ENCODE data around the gene MPZ. TPM values are rescaled to one million over a fixed set of nuclear protein-coding genes. Genes with fewer than 3 reads are reported as not detected.
A peak's percentile ranks its signal among the peaks of the same experiment; 100 is the strongest.

MPZ gene
- total RNA-seq, result 2.3 TPM
- polyA plus RNA-seq, result not detected

DNA sequence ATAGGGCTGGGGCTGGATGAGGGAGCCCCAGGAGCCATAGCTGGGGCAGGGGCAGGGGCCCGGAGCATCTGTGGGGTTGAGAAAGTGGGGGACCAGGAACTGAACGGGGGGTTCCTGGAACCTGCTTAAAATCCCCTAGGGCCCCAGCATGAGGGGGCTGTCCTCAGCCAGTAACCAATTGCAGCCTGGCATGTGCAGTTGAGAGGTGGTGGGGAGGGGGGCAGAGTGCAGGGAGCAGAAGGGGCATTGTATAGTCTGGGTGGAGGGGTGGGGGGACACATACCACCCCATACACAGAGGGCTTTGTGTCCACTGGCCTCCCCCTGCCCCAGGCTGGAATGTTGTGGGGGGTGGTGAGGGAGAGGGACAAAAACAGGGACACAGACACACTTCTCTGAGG is at the start of gene MPZ:
TSS of gene MPZ (minus strand) at position 101 of the 400 bp plus-strand sequence. CDS start at position 38, 63 bp downstream.
- H3K9me3 Mint-ChIP-seq, result peaks cover 0 to 1% (median 0%) of the 10 kb centered on the region in 7 donors
- no peak within 1 kb of the TSS for H3K4me3 ChIP-seq (ENCODE audit: low read depth, low read length)
- H3K36me3 ChIP-seq (ENCODE audit: control insufficient read depth, insufficient read depth, low read length), result no peaks in the 10 kb centered on the region
- no peak within 1 kb of the TSS for H3K27ac ChIP-seq (ENCODE audit: insufficient read depth, low read length, poor library complexity, severe bottlenecking)
- H3K27me3 ChIP-seq (ENCODE audit: control insufficient read depth, insufficient read depth, low read length), result no peaks in the 10 kb centered on the region
- H3K4me3 Mint-ChIP-seq, result peak within 1 kb of the TSS in 2 of 4 donors; percentile 39 to 99
- H3K9me3 ChIP-seq (ENCODE audit: control insufficient read depth in 2 of 2, low read length in 2 of 2), result no peaks in the 10 kb centered on the region
- no peaks in the 10 kb centered on the region for H3K36me3 Mint-ChIP-seq
- DNase-seq, result no peak
- ATAC-seq (ENCODE audit: low read depth in 2 of 2), result no peak
- no peak within 1 kb of the TSS for H3K27ac Mint-ChIP-seq
- H3K27me3 Mint-ChIP-seq, result peaks cover 20% of the 10 kb centered on the region
- H3K4me1 Mint-ChIP-seq, result peaks cover 10 to 36% (median 22%) of the 10 kb centered on the region in 4 donors
- peaks cover 27% of the 10 kb centered on the region for H3K4me1 ChIP-seq (ENCODE audit: control insufficient read depth, insufficient read depth, low read length, poor library complexity, severe bottlenecking)

DNA sequence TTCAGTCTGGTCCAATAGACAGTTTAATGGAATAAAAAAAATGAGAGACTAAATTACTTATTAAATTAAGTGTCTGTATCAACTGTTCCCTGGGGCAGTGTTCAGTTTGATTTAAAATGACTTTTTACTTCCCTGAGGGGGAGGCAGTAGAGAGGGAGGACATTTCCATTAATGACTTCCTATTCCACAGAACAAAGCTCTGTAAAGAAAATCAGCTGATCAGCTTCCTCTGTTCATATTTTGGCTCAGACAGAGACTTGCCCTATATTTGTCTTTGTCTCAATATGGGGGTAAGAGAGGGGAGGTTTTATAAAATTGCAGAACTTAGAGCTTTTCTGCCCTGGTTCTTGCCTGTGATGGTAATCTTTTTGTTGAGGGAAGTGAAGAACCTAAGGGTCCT is 49.5 kb upstream of the MPZ start:
- no peaks in the 10 kb centered on the region for H3K9me3 ChIP-seq (ENCODE audit: control insufficient read depth in 2 of 2, low read length in 2 of 2)
- no peaks in the 10 kb centered on the region for H3K4me1 ChIP-seq (ENCODE audit: control insufficient read depth, insufficient read depth, low read length, poor library complexity, severe bottlenecking)
- peaks cover 20% of the 10 kb centered on the region for H3K36me3 ChIP-seq (ENCODE audit: control insufficient read depth, insufficient read depth, low read length)
- H3K27ac ChIP-seq (ENCODE audit: insufficient read depth, low read length, poor library complexity, severe bottlenecking), result no peak overlapping the region
- DNase-seq (no peak), ATAC-seq (ENCODE audit: low read depth in 2 of 2) (no peak)
- Mint-ChIP-seq H3K27ac (peak overlapping the region in 2 of 3 donors; percentile 32 to 79), H3K27me3 (no peaks in the 10 kb centered on the region), H3K36me3 (peaks cover 27% of the 10 kb centered on the region), H3K9me3 (no peaks in the 10 kb centered on the region), H3K4me1 (peaks cover under 1 to 9% (median 7%) of the 10 kb centered on the region in 4 donors), H3K4me3 (no peak overlapping the region)
- no peak overlapping the region for H3K4me3 ChIP-seq (ENCODE audit: low read depth, low read length)
- H3K27me3 ChIP-seq (ENCODE audit: control insufficient read depth, insufficient read depth, low read length), result no peaks in the 10 kb centered on the region

DNA sequence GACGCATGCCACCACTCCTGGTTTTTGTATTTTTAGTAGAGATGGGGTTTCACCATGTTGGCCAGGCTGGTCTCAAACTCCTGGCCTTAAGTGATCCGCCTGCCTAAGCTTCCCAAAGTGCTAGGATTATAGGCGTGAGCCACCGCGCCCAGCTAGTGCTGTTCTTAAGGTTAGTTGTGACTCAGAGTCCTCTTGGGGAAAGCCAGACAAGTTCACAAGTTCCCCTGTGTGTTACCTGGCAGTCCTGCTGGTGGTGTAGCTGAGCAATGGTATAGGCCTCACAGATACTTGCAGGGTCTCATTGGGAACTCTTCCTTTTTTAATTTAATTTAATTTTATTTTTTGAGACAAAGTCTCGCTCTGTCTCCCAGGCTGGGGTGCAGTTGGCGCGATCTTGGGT is 47.3 kb upstream of the MPZ start:
- H3K4me1 Mint-ChIP-seq, result peaks cover 4 to 11% (median 10%) of the 10 kb centered on the region in 4 donors
- peaks cover 14% of the 10 kb centered on the region for H3K36me3 ChIP-seq (ENCODE audit: control insufficient read depth, insufficient read depth, low read length)
- no peaks in the 10 kb centered on the region for H3K4me1 ChIP-seq (ENCODE audit: control insufficient read depth, insufficient read depth, low read length, poor library complexity, severe bottlenecking)
- DNase-seq (no peak), ATAC-seq (ENCODE audit: low read depth in 2 of 2) (no peak)
- H3K27me3 ChIP-seq (ENCODE audit: control insufficient read depth, insufficient read depth, low read length), result no peaks in the 10 kb centered on the region
- peaks cover 15% of the 10 kb centered on the region for H3K36me3 Mint-ChIP-seq
- H3K27ac ChIP-seq (ENCODE audit: insufficient read depth, low read length, poor library complexity, severe bottlenecking), result no peak overlapping the region
- no peak overlapping the region for H3K27ac Mint-ChIP-seq
- no peak overlapping the region for H3K4me3 ChIP-seq (ENCODE audit: low read depth, low read length)
- H3K27me3 Mint-ChIP-seq, result no peaks in the 10 kb centered on the region
- no peaks in the 10 kb centered on the region for H3K9me3 ChIP-seq (ENCODE audit: control insufficient read depth in 2 of 2, low read length in 2 of 2)
- no peaks in the 10 kb centered on the region for H3K9me3 Mint-ChIP-seq
- no peak overlapping the region for H3K4me3 Mint-ChIP-seq

DNA sequence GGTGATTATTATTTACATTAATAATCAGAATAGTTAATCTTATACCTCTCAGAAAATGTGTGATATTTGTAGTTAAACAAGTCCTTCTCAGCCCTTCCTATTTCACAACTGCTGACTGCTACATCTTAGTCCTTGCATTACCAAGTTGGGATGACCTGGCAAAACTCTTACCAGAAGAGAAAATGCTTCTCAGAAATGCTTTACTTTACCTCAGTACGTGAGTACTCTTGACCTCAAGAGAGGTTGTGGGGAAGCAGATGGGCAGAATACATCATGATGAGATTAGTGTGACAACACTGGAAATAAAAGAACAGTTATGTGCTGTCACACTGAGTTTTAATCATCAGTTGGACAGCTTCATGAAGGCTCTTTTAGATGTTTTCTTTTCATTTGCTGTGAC is 41.7 kb upstream of the MPZ start:
- ATAC-seq (ENCODE audit: low read depth in 2 of 2), result no peak
- H3K36me3 ChIP-seq (ENCODE audit: control insufficient read depth, insufficient read depth, low read length), result peaks cover 18% of the 10 kb centered on the region
- Mint-ChIP-seq H3K9me3 (no peaks in the 10 kb centered on the region), H3K27me3 (no peaks in the 10 kb centered on the region), H3K36me3 (peaks cover 9% of the 10 kb centered on the region), H3K4me3 (no peak overlapping the region), H3K4me1 (peaks cover 4 to 16% (median 9%) of the 10 kb centered on the region in 4 donors), H3K27ac (no peak overlapping the region)
- DNase-seq, result no peak
- H3K9me3 ChIP-seq (ENCODE audit: control insufficient read depth in 2 of 2, low read length in 2 of 2), result no peaks in the 10 kb centered on the region
- H3K27me3 ChIP-seq (ENCODE audit: control insufficient read depth, insufficient read depth, low read length), result no peaks in the 10 kb centered on the region
- H3K27ac ChIP-seq (ENCODE audit: insufficient read depth, low read length, poor library complexity, severe bottlenecking), result no peak overlapping the region
- H3K4me1 ChIP-seq (ENCODE audit: control insufficient read depth, insufficient read depth, low read length, poor library complexity, severe bottlenecking), result no peaks in the 10 kb centered on the region
- no peak overlapping the region for H3K4me3 ChIP-seq (ENCODE audit: low read depth, low read length)

DNA sequence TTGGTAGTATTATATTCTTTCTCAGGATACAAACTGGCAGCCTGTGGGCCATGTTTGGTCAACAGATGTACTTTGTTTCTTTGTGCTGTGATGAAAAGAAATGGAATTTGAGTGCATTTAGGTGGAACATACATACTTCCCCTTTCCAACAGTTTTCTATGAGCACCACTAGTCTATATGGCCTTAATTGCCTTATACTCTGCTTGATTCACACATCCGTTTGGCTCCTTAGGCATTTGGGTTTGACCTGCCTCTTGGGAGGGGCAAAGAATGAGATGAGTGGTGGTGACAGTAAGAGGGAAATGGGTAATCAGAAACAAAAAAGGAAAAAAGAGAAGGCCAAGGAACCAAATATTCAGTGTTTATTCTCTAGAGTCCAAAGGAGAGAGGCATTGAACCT is 40.9 kb upstream of the MPZ start:
- ATAC-seq (ENCODE audit: low read depth in 2 of 2) (no peak), DNase-seq (no peak)
- no peaks in the 10 kb centered on the region for H3K27me3 Mint-ChIP-seq
- peaks cover 4 to 16% (median 9%) of the 10 kb centered on the region in 4 donors for H3K4me1 Mint-ChIP-seq
- Histone ChIP-seq H3K9me3 (ENCODE audit: control insufficient read depth in 2 of 2, low read length in 2 of 2) (no peaks in the 10 kb centered on the region), H3K4me3 (ENCODE audit: low read depth, low read length) (no peak overlapping the region), H3K4me1 (ENCODE audit: control insufficient read depth, insufficient read depth, low read length, poor library complexity, severe bottlenecking) (no peaks in the 10 kb centered on the region), H3K27me3 (ENCODE audit: control insufficient read depth, insufficient read depth, low read length) (no peaks in the 10 kb centered on the region), H3K36me3 (ENCODE audit: control insufficient read depth, insufficient read depth, low read length) (peaks cover 18% of the 10 kb centered on the region), H3K27ac (ENCODE audit: insufficient read depth, low read length, poor library complexity, severe bottlenecking) (no peak overlapping the region)
- H3K36me3 Mint-ChIP-seq, result peaks cover 9% of the 10 kb centered on the region
- H3K4me3 Mint-ChIP-seq, result no peak overlapping the region
- H3K27ac Mint-ChIP-seq, result peak overlapping the region in 1 of 3 donors; percentile 56
- no peaks in the 10 kb centered on the region for H3K9me3 Mint-ChIP-seq

DNA sequence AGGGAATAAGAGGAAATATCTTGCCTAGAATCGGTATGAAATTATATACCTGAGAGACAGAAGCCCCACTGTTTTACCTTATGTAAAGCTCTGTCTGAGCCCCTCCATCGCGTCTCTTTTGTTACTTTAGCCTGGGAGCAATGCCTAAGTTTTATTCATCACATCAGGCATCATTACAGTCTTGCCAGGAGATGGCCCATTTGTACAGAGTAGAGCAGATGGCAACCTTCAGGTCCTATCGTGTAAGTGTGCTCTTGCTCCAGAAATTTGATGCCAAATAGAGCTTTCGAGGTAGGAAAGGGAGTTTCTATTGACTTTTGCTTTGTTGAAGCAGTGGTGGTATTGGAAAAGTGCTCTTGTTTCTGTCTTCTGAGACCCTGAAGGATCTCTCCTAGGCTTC is 33.1 kb upstream of the MPZ start:
- no peaks in the 10 kb centered on the region for H3K4me1 ChIP-seq (ENCODE audit: control insufficient read depth, insufficient read depth, low read length, poor library complexity, severe bottlenecking)
- peaks cover 46% of the 10 kb centered on the region for H3K36me3 ChIP-seq (ENCODE audit: control insufficient read depth, insufficient read depth, low read length)
- peaks cover 2 to 28% (median 6%) of the 10 kb centered on the region in 4 donors for H3K4me1 Mint-ChIP-seq

DNA sequence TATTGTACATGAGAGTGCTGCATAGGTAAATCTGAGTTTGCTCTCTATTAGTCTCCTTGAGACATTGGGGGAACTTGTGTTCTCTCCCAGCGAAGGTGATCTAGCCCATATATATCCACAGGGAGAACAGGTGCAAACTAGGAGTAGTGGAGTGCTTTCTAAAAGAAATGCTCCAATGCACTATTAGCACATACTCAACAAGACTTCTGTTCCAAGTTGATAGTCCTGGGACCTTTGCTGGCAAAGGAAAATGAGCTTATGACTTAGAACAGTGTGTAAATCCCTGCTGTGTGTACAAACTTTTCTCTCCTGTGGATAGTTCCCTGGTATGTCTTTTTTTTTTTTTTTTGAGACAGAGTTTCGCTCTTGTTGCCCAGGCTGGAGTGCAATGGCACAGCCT is 32.4 kb upstream of the MPZ start:
- H3K4me1 Mint-ChIP-seq, result peaks cover 2 to 28% (median 6%) of the 10 kb centered on the region in 4 donors
- Histone ChIP-seq H3K27me3 (ENCODE audit: control insufficient read depth, insufficient read depth, low read length) (no peaks in the 10 kb centered on the region), H3K4me3 (ENCODE audit: low read depth, low read length) (no peak overlapping the region), H3K9me3 (ENCODE audit: control insufficient read depth in 2 of 2, low read length in 2 of 2) (no peaks in the 10 kb centered on the region), H3K36me3 (ENCODE audit: control insufficient read depth, insufficient read depth, low read length) (peaks cover 51% of the 10 kb centered on the region), H3K4me1 (ENCODE audit: control insufficient read depth, insufficient read depth, low read length, poor library complexity, severe bottlenecking) (no peaks in the 10 kb centered on the region), H3K27ac (ENCODE audit: insufficient read depth, low read length, poor library complexity, severe bottlenecking) (no peak overlapping the region)
- ATAC-seq (ENCODE audit: low read depth in 2 of 2), result no peak
- H3K4me3 Mint-ChIP-seq, result no peak overlapping the region
- peaks cover 51% of the 10 kb centered on the region for H3K36me3 Mint-ChIP-seq
- no peak for DNase-seq
- H3K9me3 Mint-ChIP-seq, result no peaks in the 10 kb centered on the region
- H3K27ac Mint-ChIP-seq, result no peak overlapping the region
- no peaks in the 10 kb centered on the region for H3K27me3 Mint-ChIP-seq

More for the DNA sequence above, 33.1 kb upstream of the MPZ start:
- no peak for DNase-seq
- no peaks in the 10 kb centered on the region for H3K9me3 Mint-ChIP-seq
- H3K9me3 ChIP-seq (ENCODE audit: control insufficient read depth in 2 of 2, low read length in 2 of 2), result no peaks in the 10 kb centered on the region
- H3K27me3 Mint-ChIP-seq, result no peaks in the 10 kb centered on the region
- H3K4me3 ChIP-seq (ENCODE audit: low read depth, low read length), result no peak overlapping the region
- H3K27ac Mint-ChIP-seq, result no peak overlapping the region
- H3K36me3 Mint-ChIP-seq, result peaks cover 46% of the 10 kb centered on the region
- no peak for ATAC-seq (ENCODE audit: low read depth in 2 of 2)
- no peak overlapping the region for H3K4me3 Mint-ChIP-seq
- no peaks in the 10 kb centered on the region for H3K27me3 ChIP-seq (ENCODE audit: control insufficient read depth, insufficient read depth, low read length)
- no peak overlapping the region for H3K27ac ChIP-seq (ENCODE audit: insufficient read depth, low read length, poor library complexity, severe bottlenecking)

DNA sequence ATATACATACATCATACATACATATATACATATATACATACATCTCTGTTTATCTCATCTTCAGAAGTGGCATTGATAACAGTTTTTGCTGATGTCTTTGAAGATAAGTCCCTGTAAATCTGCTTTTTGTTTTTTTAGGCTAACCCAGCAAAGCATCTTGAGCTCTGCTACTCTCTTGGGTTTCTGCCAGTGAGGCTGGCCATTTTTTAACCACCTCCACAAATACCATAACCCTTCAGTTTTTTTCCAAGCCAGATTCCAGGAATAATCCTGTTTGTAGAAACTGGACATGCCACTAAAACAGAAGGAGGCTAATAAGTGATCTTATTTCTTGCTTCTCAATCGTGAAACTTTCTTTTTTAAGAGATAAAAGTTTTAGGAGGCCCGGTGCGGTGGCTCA is 26.0 kb upstream of the MPZ start:
- no peaks in the 10 kb centered on the region for H3K9me3 ChIP-seq (ENCODE audit: control insufficient read depth in 2 of 2, low read length in 2 of 2)
- H3K27me3 ChIP-seq (ENCODE audit: control insufficient read depth, insufficient read depth, low read length), result no peaks in the 10 kb centered on the region
- DNase-seq (no peak), ATAC-seq (ENCODE audit: low read depth in 2 of 2) (no peak)
- no peaks in the 10 kb centered on the region for H3K4me1 ChIP-seq (ENCODE audit: control insufficient read depth, insufficient read depth, low read length, poor library complexity, severe bottlenecking)
- H3K4me1 Mint-ChIP-seq, result peaks cover 0 to 4% (median 3%) of the 10 kb centered on the region in 4 donors
- no peak overlapping the region for H3K27ac Mint-ChIP-seq
- peaks cover 0 to 1% (median 0%) of the 10 kb centered on the region in 7 donors for H3K9me3 Mint-ChIP-seq
- H3K36me3 ChIP-seq (ENCODE audit: control insufficient read depth, insufficient read depth, low read length), result peaks cover 59% of the 10 kb centered on the region
- no peaks in the 10 kb centered on the region for H3K27me3 Mint-ChIP-seq
- no peak overlapping the region for H3K4me3 Mint-ChIP-seq
- no peak overlapping the region for H3K4me3 ChIP-seq (ENCODE audit: low read depth, low read length)
- no peak overlapping the region for H3K27ac ChIP-seq (ENCODE audit: insufficient read depth, low read length, poor library complexity, severe bottlenecking)
- H3K36me3 Mint-ChIP-seq, result peaks cover 45% of the 10 kb centered on the region

Measured in CD4-positive, CD25-positive, alpha-beta regulatory T cell (primary cell).